ENCODE data around the gene RPL22L1.

- TF ChIP-seq TAF1 (IDR thresholded peaks at IDR 0.05; ENCODE audit: low read depth) = no peak
- TF ChIP-seq CTCF (IDR thresholded peaks at IDR 0.05; ENCODE audit: poor library complexity, severe bottlenecking) = no peak
- TF ChIP-seq POLR2AphosphoS5 (IDR thresholded peaks at IDR 0.05) = no peak
- no peak for TF ChIP-seq EP300 (conservative IDR thresholded peaks at IDR 0.05; ENCODE audit: poor library complexity, severe bottlenecking)
- no peak for TF ChIP-seq EZH2 (IDR thresholded peaks at IDR 0.05; ENCODE audit: borderline replicate concordance, insufficient read depth, low read length, poor library complexity, severe bottlenecking)
- no peak for TF ChIP-seq SMC3 (conservative IDR thresholded peaks at IDR 0.05; ENCODE audit: poor library complexity)
- no peak for TF ChIP-seq RAD21 (conservative IDR thresholded peaks at IDR 0.05)
- TF ChIP-seq REST (IDR thresholded peaks at IDR 0.05; ENCODE audit: borderline replicate concordance) = no peak
- no peak for TF ChIP-seq MXI1 (conservative IDR thresholded peaks at IDR 0.05; ENCODE audit: poor library complexity, severe bottlenecking)
These were observed 39.4 kb downstream of the RPL22L1 start for GRCh38 chr3:170830580-170830979.

Data from neural cell (in vitro differentiated cells).